ENCODE measurements around the gene LCAT.

The LCAT gene

GRCh38 chr16:67950335-67950843 is 6.5 kb upstream of the LCAT start:
- Histone ChIP-seq H3K9me2 (replicated peaks; ENCODE audit: low read depth, low read length) (no peaks in the 10 kb centered on the region), H3K79me2 (ENCODE audit: insufficient read depth, low read length) (no peaks in the 10 kb centered on the region), H3K36me3 (ENCODE audit: insufficient read depth, low read length) (no peaks in the 10 kb centered on the region), H3K4me1 (ENCODE audit: insufficient read depth, low read length, poor library complexity, severe bottlenecking) (no peaks in the 10 kb centered on the region), H3K4me3 (ENCODE audit: low read length, poor library complexity, severe bottlenecking) (no peak overlapping the region), H3F3A (ENCODE audit: low read depth) (no peaks in the 10 kb centered on the region), H3K27me3 (ENCODE audit: insufficient read depth, low read length, poor library complexity, severe bottlenecking) (no peaks in the 10 kb centered on the region), H3K4me2 (ENCODE audit: low read depth, low read length, poor library complexity, severe bottlenecking) (no peak overlapping the region), H3K9me3 (ENCODE audit: insufficient read depth, low read depth, low read length) (no peaks in the 10 kb centered on the region), H2AFZ (ENCODE audit: low read length) (no peak overlapping the region), H3K9ac (ENCODE audit: low read depth, low read length, poor library complexity, severe bottlenecking) (no peak overlapping the region), H4K20me1 (ENCODE audit: insufficient read depth, low read length, poor library complexity, severe bottlenecking) (no peaks in the 10 kb centered on the region)
- TF ChIP-seq EZH2phosphoT487 (IDR thresholded peaks at IDR 0.05; ENCODE audit: borderline replicate concordance) (no peak), CTCF (conservative IDR thresholded peaks at IDR 0.05; ENCODE audit: low read length) (no peak)

GRCh38 chr16:67949645-67950044 is 5.7 kb upstream of the LCAT start:
- H3K9me2 ChIP-seq (replicated peaks; ENCODE audit: low read depth, low read length), result no peaks in the 10 kb centered on the region
- no peak overlapping the region for H3K4me2 ChIP-seq (ENCODE audit: low read depth, low read length, poor library complexity, severe bottlenecking)
- no peaks in the 10 kb centered on the region for H3K27me3 ChIP-seq (ENCODE audit: insufficient read depth, low read length, poor library complexity, severe bottlenecking)
- H3K9me3 ChIP-seq (ENCODE audit: insufficient read depth, low read depth, low read length), result no peaks in the 10 kb centered on the region
- TF ChIP-seq CTCF (conservative IDR thresholded peaks at IDR 0.05; ENCODE audit: low read length), result no peak
- TF ChIP-seq EZH2phosphoT487 (IDR thresholded peaks at IDR 0.05; ENCODE audit: borderline replicate concordance), result no peak
- H3K36me3 ChIP-seq (ENCODE audit: insufficient read depth, low read length), result no peaks in the 10 kb centered on the region
- no peaks in the 10 kb centered on the region for H3K4me1 ChIP-seq (ENCODE audit: insufficient read depth, low read length, poor library complexity, severe bottlenecking)
- H3K79me2 ChIP-seq (ENCODE audit: insufficient read depth, low read length), result no peaks in the 10 kb centered on the region
- H3F3A ChIP-seq (ENCODE audit: low read depth), result no peaks in the 10 kb centered on the region
- H4K20me1 ChIP-seq (ENCODE audit: insufficient read depth, low read length, poor library complexity, severe bottlenecking), result no peaks in the 10 kb centered on the region
- no peak overlapping the region for H3K9ac ChIP-seq (ENCODE audit: low read depth, low read length, poor library complexity, severe bottlenecking)
- no peak overlapping the region for H2AFZ ChIP-seq (ENCODE audit: low read length)
- H3K4me3 ChIP-seq (ENCODE audit: low read length, poor library complexity, severe bottlenecking), result no peak overlapping the region

GRCh38 chr16:67948015-67948414 is 4.1 kb upstream of the LCAT start:
- no peaks in the 10 kb centered on the region for H3K9me3 ChIP-seq (ENCODE audit: insufficient read depth, low read depth, low read length)
- no peaks in the 10 kb centered on the region for H3K36me3 ChIP-seq (ENCODE audit: insufficient read depth, low read length)
- no peaks in the 10 kb centered on the region for H3K79me2 ChIP-seq (ENCODE audit: insufficient read depth, low read length)
- no peak overlapping the region for H2AFZ ChIP-seq (ENCODE audit: low read length)
- H3K4me1 ChIP-seq (ENCODE audit: insufficient read depth, low read length, poor library complexity, severe bottlenecking), result no peaks in the 10 kb centered on the region
- no peaks in the 10 kb centered on the region for H3F3A ChIP-seq (ENCODE audit: low read depth)
- H3K9ac ChIP-seq (ENCODE audit: low read depth, low read length, poor library complexity, severe bottlenecking), result no peak overlapping the region
- H3K9me2 ChIP-seq (replicated peaks; ENCODE audit: low read depth, low read length), result no peaks in the 10 kb centered on the region
- no peak overlapping the region for H3K4me3 ChIP-seq (ENCODE audit: low read length, poor library complexity, severe bottlenecking)
- no peaks in the 10 kb centered on the region for H4K20me1 ChIP-seq (ENCODE audit: insufficient read depth, low read length, poor library complexity, severe bottlenecking)
- no peak overlapping the region for H3K4me2 ChIP-seq (ENCODE audit: low read depth, low read length, poor library complexity, severe bottlenecking)
- no peaks in the 10 kb centered on the region for H3K27me3 ChIP-seq (ENCODE audit: insufficient read depth, low read length, poor library complexity, severe bottlenecking)
- no peak for TF ChIP-seq EZH2phosphoT487 (IDR thresholded peaks at IDR 0.05; ENCODE audit: borderline replicate concordance)

- no peaks in the 10 kb centered on the region for H3K4me1 ChIP-seq (ENCODE audit: insufficient read depth, low read length, poor library complexity, severe bottlenecking)
- H3K36me3 ChIP-seq (ENCODE audit: insufficient read depth, low read length), result no peaks in the 10 kb centered on the region
- no peaks in the 10 kb centered on the region for H3F3A ChIP-seq (ENCODE audit: low read depth)
- H3K9me3 ChIP-seq (ENCODE audit: insufficient read depth, low read depth, low read length), result no peaks in the 10 kb centered on the region
- no peaks in the 10 kb centered on the region for H3K79me2 ChIP-seq (ENCODE audit: insufficient read depth, low read length)
- H3K9ac ChIP-seq (ENCODE audit: low read depth, low read length, poor library complexity, severe bottlenecking), result no peak overlapping the region
- TF ChIP-seq CTCF (conservative IDR thresholded peaks at IDR 0.05; ENCODE audit: low read length) (no peak), EZH2phosphoT487 (IDR thresholded peaks at IDR 0.05; ENCODE audit: borderline replicate concordance) (no peak)
- H3K27me3 ChIP-seq (ENCODE audit: insufficient read depth, low read length, poor library complexity, severe bottlenecking), result no peaks in the 10 kb centered on the region
- no peak overlapping the region for H3K4me2 ChIP-seq (ENCODE audit: low read depth, low read length, poor library complexity, severe bottlenecking)
- H2AFZ ChIP-seq (ENCODE audit: low read length), result no peak overlapping the region
- no peak overlapping the region for H3K4me3 ChIP-seq (ENCODE audit: low read length, poor library complexity, severe bottlenecking)
- no peaks in the 10 kb centered on the region for H4K20me1 ChIP-seq (ENCODE audit: insufficient read depth, low read length, poor library complexity, severe bottlenecking)
- H3K9me2 ChIP-seq (replicated peaks; ENCODE audit: low read depth, low read length), result no peaks in the 10 kb centered on the region
Observed at GRCh38 chr16:67946966-67947558, 3.1 kb upstream of the LCAT start.

Data from Loucy (cell line).